Activated T-helper 17 cell treated with anti-CD3 and anti-CD28 coated beads, Interleukin-2, amount 50 U/mL, for 72 hours (primary cell): ENCODE data around the gene ASB18. TPM values are rescaled to one million over a fixed set of nuclear protein-coding genes. Genes with fewer than 3 reads are reported as not detected.

ENCODE experiments used
- ATAC-seq: fragments of 150-1000 bp; cut with Tn5 transposase; replicated peaks from 2 replicates; pipeline ENCODE4 v1.10.0; 2021; ENCODE audit warnings: mild to moderate bottlenecking, moderate library complexity
- H3K27ac Mint-ChIP-seq: one replicate; pipeline ENCODE4 v1.8.0; 2022; ENCODE audit warnings: mixed read lengths
- H3K27me3 Mint-ChIP-seq: one replicate; pipeline ENCODE4 v1.8.0; 2022; ENCODE audit warnings: mixed read lengths
- H3K36me3 Mint-ChIP-seq: one replicate; pipeline ENCODE4 v1.8.0; 2022; ENCODE audit warnings: low read depth, mild to moderate bottlenecking, mixed read lengths
- H3K4me1 Mint-ChIP-seq: one replicate; pipeline ENCODE4 v1.8.0; 2022; ENCODE audit warnings: mixed read lengths
- H3K4me3 Mint-ChIP-seq: one replicate; pipeline ENCODE4 v1.8.0; 2022; ENCODE audit warnings: mild to moderate bottlenecking, mixed read lengths
- H3K9me3 Mint-ChIP-seq: one replicate; pipeline ENCODE4 v1.8.0; 2022; ENCODE audit warnings: mixed read lengths
- total RNA-seq, 2 donors: library from RNA; stranded (reverse); gene quantifications; one replicate each; pipeline ENCODE4 v1.2.3, GENCODE V29; 2022

The ASB18 gene
- total RNA-seq, 2 donors from 2014 or later = not detected

DNA sequence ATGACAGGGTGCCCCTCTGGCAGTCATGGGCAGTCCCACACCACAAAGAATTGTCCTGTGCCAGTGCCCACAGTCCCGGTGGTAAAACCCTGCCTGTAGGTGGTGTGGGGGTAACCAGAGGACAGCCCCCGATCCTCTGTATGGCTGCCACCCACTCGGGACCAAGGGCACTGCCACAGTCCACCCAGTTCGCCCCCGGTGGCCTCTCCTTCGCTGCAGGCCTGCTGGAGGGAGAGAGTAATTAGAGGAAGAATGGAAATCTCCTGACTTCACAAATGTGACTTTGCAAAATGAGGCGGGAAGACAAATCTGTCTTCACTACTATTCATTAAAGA, 107.4 kb downstream of the ASB18 start:
- ATAC-seq = no peak
- Mint-ChIP-seq H3K27ac (no peak overlapping the region), H3K36me3 (no peaks in the 10 kb centered on the region), H3K4me1 (no peaks in the 10 kb centered on the region), H3K27me3 (peaks cover 35% of the 10 kb centered on the region), H3K4me3 (no peak overlapping the region), H3K9me3 (peaks cover 4% of the 10 kb centered on the region)

DNA sequence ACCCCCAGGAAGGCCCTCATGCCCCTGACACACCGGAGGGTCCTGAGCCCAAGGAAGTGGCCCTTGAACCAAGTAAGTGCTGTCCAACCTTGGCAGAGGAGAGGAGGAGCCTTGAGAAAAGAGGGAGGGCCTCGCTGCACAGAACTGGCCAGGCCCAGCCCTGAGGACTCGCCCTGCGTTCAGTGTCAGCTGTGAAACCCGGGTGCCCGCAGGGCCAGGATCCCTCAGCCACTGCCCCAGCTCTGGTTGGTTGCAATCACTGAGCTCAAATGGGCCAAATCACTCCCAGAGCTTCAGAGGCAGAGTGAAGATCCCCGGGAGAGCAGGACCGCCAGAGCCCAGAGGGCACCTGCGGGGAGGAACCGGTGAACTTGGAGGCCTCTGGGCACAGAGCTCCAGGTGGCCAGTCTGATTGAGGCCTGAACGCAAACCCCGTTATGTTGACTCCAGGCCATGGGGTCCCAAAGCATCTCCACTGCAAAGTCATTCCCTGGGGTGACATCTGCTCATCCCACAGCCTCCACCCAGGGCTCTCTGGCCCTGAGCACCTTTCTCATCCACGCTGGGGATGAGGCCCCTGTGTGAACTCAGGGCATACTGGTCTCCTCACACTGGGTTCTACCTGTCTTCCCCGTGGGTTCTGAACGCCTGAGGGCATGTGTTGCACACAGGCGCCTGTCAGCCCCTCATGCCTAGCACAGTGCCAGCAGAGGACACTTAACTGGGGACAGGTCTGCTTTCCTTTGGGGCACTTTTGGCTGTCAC, 107.9 kb downstream of the ASB18 start:
- no peak for ATAC-seq
- Mint-ChIP-seq H3K4me1 (no peaks in the 10 kb centered on the region), H3K4me3 (no peak overlapping the region), H3K27me3 (peaks cover 32% of the 10 kb centered on the region), H3K36me3 (no peaks in the 10 kb centered on the region), H3K9me3 (peaks cover 4% of the 10 kb centered on the region), H3K27ac (no peak overlapping the region)

DNA sequence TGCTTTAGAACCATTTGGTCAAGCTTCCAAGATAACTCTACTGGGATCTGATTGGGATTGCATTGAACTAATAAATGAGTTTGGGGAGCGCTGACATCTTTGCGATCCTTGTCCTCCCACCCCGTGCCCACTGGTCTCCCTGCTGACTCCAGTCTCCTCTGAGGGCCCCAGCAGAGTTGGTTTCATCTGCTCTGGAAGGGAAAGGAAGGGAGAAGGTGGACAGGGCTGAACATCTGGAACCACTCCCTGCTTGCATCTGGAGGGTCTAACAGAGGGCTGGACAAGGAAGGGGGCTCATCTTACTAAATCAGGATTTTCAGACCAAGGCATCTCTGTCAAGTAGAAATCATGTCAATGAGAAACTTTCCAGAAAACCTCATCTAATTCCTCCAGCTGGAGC, 108.8 kb downstream of the ASB18 start:
- peaks cover 4% of the 10 kb centered on the region for H3K9me3 Mint-ChIP-seq
- no peak overlapping the region for H3K27ac Mint-ChIP-seq
- H3K27me3 Mint-ChIP-seq = peaks cover 30% of the 10 kb centered on the region
- ATAC-seq = no peak
- no peaks in the 10 kb centered on the region for H3K36me3 Mint-ChIP-seq
- no peak overlapping the region for H3K4me3 Mint-ChIP-seq
- no peaks in the 10 kb centered on the region for H3K4me1 Mint-ChIP-seq

DNA sequence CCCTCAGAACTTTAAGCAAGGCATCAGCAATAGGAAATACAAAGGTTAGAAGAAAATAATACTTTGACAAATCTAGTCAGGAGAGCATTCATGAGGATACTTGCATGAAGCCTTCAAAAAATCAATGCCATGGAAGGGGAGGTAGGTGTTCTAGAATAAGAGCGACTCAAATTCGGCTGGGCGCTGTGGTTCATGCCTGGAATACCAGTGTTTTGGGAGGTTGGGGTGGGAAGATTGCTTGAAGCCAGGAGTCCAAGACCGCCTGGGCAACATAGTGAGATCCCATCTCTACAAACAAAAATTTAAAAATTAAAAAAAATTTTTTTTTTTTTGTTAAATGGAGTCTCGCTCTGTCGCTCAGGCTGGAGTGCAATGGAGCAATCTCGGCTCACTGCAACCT, 117.8 kb downstream of the ASB18 start:
- Mint-ChIP-seq H3K27me3 (peaks cover 23% of the 10 kb centered on the region), H3K9me3 (no peaks in the 10 kb centered on the region), H3K4me3 (no peak overlapping the region), H3K27ac (no peak overlapping the region), H3K4me1 (no peaks in the 10 kb centered on the region), H3K36me3 (no peaks in the 10 kb centered on the region)
- ATAC-seq = no peak

DNA sequence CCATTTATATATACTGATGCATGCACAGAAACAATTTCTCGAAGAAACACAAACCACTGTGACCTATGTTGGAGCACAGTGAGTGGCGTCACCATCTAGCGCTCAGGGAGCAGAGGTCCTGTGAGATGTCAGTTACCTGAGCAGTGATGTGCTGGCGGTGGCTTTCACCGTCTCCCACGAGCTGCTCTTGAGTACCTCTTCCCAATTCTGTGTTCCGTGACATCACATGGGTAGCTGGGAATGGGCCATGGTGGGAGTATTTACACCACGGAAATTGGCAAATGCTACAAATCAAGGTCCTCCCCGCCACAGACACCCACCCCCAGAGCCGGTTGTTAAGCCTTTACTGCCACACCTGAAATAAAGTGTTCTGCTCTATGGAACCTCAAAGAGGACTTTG, 120.4 kb downstream of the ASB18 start:
- Mint-ChIP-seq H3K9me3 (no peaks in the 10 kb centered on the region), H3K4me1 (no peaks in the 10 kb centered on the region), H3K27me3 (peaks cover 28% of the 10 kb centered on the region), H3K27ac (no peak overlapping the region), H3K4me3 (no peak overlapping the region), H3K36me3 (no peaks in the 10 kb centered on the region)
- no peak for ATAC-seq

Other genes starting within 250 kb of the ASB18 start
- gene GBX2, start 96.0 kb downstream of the ASB18 start, total RNA-seq = not detected